ENCODE measurements around the gene AP2A1. TPM values are rescaled to one million over a fixed set of nuclear protein-coding genes. Genes with fewer than 3 reads are reported as not detected.

Gene AP2A1
- total and polyA plus RNA-seq, 9 of the 15 experiments (the other 6 are each of a cell fraction or from before 2014, with no cell fraction given): 0.55 to 150 (median 31.9) TPM

GRCh38 chr19:49820125-49820524 lies 53.3 kb downstream of the AP2A1 start (continued):
- TF ChIP-seq ZSCAN32 (CRISPR knock-in tag; IDR thresholded peaks at IDR 0.05) (no peak), TAF1 (IDR thresholded peaks at IDR 0.05; ENCODE audit: control insufficient read depth, extremely low read depth, insufficient read depth, low read length, severe bottlenecking) (no peak), TEAD4 (IDR thresholded peaks at IDR 0.05; ENCODE audit: low read length) (peak; percentile 52; the same call in 1 of the 2 replicates), TEAD4 (CRISPR knock-in tag; IDR thresholded peaks at IDR 0.05; ENCODE audit: borderline replicate concordance) (no peak), ZBTB26 (CRISPR knock-in tag; IDR thresholded peaks at IDR 0.05) (no peak), ZBTB17 (CRISPR knock-in tag; IDR thresholded peaks at IDR 0.05) (no peak), ATF6 (CRISPR knock-in tag; IDR thresholded peaks at IDR 0.05) (no peak), E2F8 (IDR thresholded peaks at IDR 0.05; ENCODE audit: low read depth, partially characterized antibody) (no peak), ZNF583 (CRISPR knock-in tag; IDR thresholded peaks at IDR 0.05) (no peak), BHLHE40 (IDR thresholded peaks at IDR 0.05; ENCODE audit: low read length) (peak; percentile 85), AFF4 (CRISPR knock-in tag; IDR thresholded peaks at IDR 0.05) (no peak), ZNF655 (CRISPR knock-in tag; IDR thresholded peaks at IDR 0.05) (no peak), SMC3 (conservative IDR thresholded peaks at IDR 0.05; ENCODE audit: insufficient read depth, low read depth, low read length) (no peak), ARID3A (IDR thresholded peaks at IDR 0.05; ENCODE audit: borderline replicate concordance, low read depth, low read length) (no peak), FIP1L1 (IDR thresholded peaks at IDR 0.05; ENCODE audit: low read depth, low read length, poor library complexity, severe bottlenecking) (no peak)
